A673 (cell line): ENCODE data around the gene THSD7B. TPM values are rescaled to one million over a fixed set of nuclear protein-coding genes. Genes with fewer than 3 reads are reported as not detected.

Source experiments
- BruUV-seq: library from RNA; stranded (reverse); fragments of 400-500 nt; replicated peaks from 2 replicates; lab custom pipeline; 2021; lab: Mats Ljungman, UMichigan
- CTCF ChIA-PET: fragments of 300-600 bp; sonication (Branson Sonifier 250); formaldehyde crosslinking; loops from one replicate; lab custom pipeline; 2022; ENCODE audit warnings: antibody characterized with exemption; lab: Charles Lee
- POLR2A ChIA-PET: fragments of 300-600 bp; sonication (Branson Sonifier 250); formaldehyde crosslinking; loops from one replicate; lab custom pipeline; 2022; ENCODE audit warnings: antibody characterized with exemption; ENCODE audit not compliant: low non-redundant PET; lab: Charles Lee
- DNase-seq: peaks from one replicate; pipeline ENCODE4 v3.0.0-alpha.2; 2015; ENCODE audit warnings: low spot score
- H3K27ac ChIP-seq: fragments of 200-600 bp; sonication (generic); 2 replicates; pipeline ENCODE4 v1.5.1; 2016; ENCODE audit warnings: mixed run types, low read depth, mild to moderate bottlenecking, mixed read lengths, antibody characterized with exemption, low read length; ENCODE audit not compliant: poor library complexity, severe bottlenecking
- H3K27me3 ChIP-seq: fragments of 200-600 bp; sonication (generic); replicated peaks from 2 replicates; pipeline ENCODE4 v1.6.1; 2017; ENCODE audit warnings: mixed run types, low read depth, mild to moderate bottlenecking, mixed read lengths, antibody characterized with exemption, low read length; ENCODE audit not compliant: insufficient read depth, poor library complexity
- H3K36me3 ChIP-seq: fragments of 200-600 bp; sonication (generic); 2 replicates; pipeline ENCODE4 v1.6.1; 2016; ENCODE audit warnings: mixed run types, mild to moderate bottlenecking, mixed read lengths, antibody characterized with exemption, low read length; ENCODE audit not compliant: insufficient read depth, poor library complexity, severe bottlenecking
- H3K4me1 ChIP-seq: fragments of 200-600 bp; sonication (generic); 2 replicates; pipeline ENCODE4 v1.6.1; 2017; ENCODE audit warnings: mixed run types, mild to moderate bottlenecking, mixed read lengths, antibody characterized with exemption, low read length; ENCODE audit not compliant: insufficient read depth, poor library complexity, severe bottlenecking
- H3K4me3 ChIP-seq: fragments of 200-600 bp; sonication (generic); 2 replicates; pipeline ENCODE4 v1.5.1; 2016; ENCODE audit warnings: low read depth, mixed run types, mild to moderate bottlenecking, mixed read lengths, low read length; ENCODE audit not compliant: poor library complexity, severe bottlenecking
- H3K9me3 ChIP-seq: fragments of 200-600 bp; sonication (generic); 2 replicates; pipeline ENCODE4 v1.6.1; 2016; ENCODE audit warnings: mixed run types, low read depth, mild to moderate bottlenecking, mixed read lengths, antibody characterized with exemption, low read length; ENCODE audit not compliant: poor library complexity, severe bottlenecking
- CTCF ChIP-seq: fragments of 300-800, 200-600 bp; sonication (generic); conservative IDR thresholded peaks from 2 replicates; pipeline ENCODE4 v1.5.1; 2017; ENCODE audit warnings: low read depth, mild to moderate bottlenecking, antibody characterized with exemption, low read length, moderate library complexity, mixed read lengths
- EZH2 ChIP-seq: fragments of 200-600 bp; sonication (generic); IDR thresholded peaks from 2 replicates; pipeline ENCODE4 v1.6.1; 2017; ENCODE audit warnings: borderline replicate concordance, low read depth, mild to moderate bottlenecking, mixed read lengths, antibody characterized with exemption, low read length; ENCODE audit not compliant: poor library complexity, severe bottlenecking
- intact Hi-C: fragments of 100-400 bp; cut with micrococcal nuclease; formaldehyde crosslinking; loops from one replicate; pipeline ENCODE4 v1.10.0; 2022; ENCODE audit not compliant: unreplicated experiment
- total RNA-seq: library from RNA; stranded (reverse); gene quantifications from 2 replicates; pipeline ENCODE4 v1.2.3, GENCODE V29; 2021

The THSD7B gene
- total RNA-seq, 1 experiment from 2014 or later, result not detected

DNA sequence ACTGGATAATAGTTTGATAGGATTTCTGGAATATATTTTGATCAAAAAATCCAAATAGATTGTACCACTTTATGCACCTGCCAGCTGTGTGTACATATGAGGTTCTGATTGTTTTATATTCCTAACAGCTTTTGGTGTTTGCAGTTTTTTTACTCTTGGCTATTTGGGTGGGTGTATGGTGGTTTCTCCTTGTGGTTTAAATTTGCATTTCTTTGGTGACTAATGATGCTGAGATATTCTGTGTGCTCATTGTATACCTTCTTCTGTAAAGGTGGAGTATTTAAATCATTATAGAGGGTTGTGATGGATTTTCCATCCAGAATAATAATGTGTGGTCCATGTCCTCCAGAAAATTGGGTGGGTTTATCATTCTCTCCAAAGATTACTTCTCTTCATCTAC, 372.9 kb downstream of the THSD7B start:
- H3K27me3 ChIP-seq, result no peaks in the 10 kb centered on the region
- TF ChIP-seq CTCF, result no peak
- TF ChIP-seq EZH2, result no peak
- H3K9me3 ChIP-seq, result no peaks in the 10 kb centered on the region
- no peak for DNase-seq
- CTCF ChIA-PET, result no interaction called here
- POLR2A ChIA-PET, result no interaction called here
- H3K36me3 ChIP-seq, result no peaks in the 10 kb centered on the region
- H3K4me1 ChIP-seq, result no peaks in the 10 kb centered on the region
- intact Hi-C loops, result no loop called here
- BruUV-seq, result no TSS peak
- H3K4me3 ChIP-seq, result no peak overlapping the region
- H3K27ac ChIP-seq, result no peak overlapping the region

DNA sequence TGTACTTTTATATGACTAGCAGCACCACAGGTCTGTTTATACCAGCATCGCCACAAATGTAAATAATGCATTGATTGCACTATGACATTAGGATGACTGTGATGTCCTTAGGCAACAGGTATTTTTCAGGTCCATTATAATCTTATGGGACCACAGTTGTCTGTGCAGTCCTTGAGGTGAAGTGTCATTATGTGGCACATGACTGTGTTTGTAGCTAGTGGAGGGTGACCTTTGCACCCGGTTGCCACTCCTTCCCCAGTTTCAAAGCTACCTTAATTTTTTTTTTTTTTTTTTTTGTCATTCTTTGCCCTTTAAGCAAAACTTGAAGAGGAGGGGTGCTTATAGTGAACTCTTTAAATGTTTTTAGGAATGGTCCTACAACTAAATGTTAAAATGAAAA, 386.4 kb downstream of the THSD7B start:
- Histone ChIP-seq H3K4me3 (no peak overlapping the region), H3K27ac (no peak overlapping the region), H3K4me1 (no peaks in the 10 kb centered on the region), H3K9me3 (no peaks in the 10 kb centered on the region), H3K36me3 (no peaks in the 10 kb centered on the region), H3K27me3 (no peaks in the 10 kb centered on the region)
- no TSS peak for BruUV-seq
- TF ChIP-seq EZH2 (no peak), CTCF (no peak)
- ChIA-PET POLR2A (no interaction called here), CTCF (no interaction called here)
- intact Hi-C loops, result loop anchor here (5.0 kb wide), 1 partner anchor 36 kb away; no protein-coding TSS in a partner anchor
- DNase-seq, result no peak

DNA sequence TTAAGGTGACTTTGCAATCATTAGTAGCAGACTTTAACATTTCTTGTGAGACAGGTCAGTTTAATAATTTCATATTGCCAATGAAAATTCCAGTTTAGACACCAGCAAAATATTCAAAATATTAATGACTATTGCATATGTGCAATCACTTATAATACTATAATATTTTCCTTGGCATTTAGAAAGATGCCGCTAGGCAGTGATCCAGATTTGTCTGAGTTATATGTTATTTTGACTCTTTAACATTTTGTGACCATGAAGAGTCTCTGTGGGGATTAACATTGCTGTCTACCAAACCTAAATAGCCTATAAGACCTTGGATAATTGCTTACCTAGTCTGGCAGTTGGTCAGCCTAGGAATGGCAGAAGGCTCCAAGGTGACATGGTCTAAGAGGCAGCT, 389.6 kb downstream of the THSD7B start:
- no peak for DNase-seq
- Histone ChIP-seq H3K4me3 (no peak overlapping the region), H3K4me1 (no peaks in the 10 kb centered on the region), H3K36me3 (no peaks in the 10 kb centered on the region), H3K27ac (no peak overlapping the region), H3K27me3 (no peaks in the 10 kb centered on the region), H3K9me3 (no peaks in the 10 kb centered on the region)
- intact Hi-C loops, result loop anchor here (5.0 kb wide), 1 partner anchor 32 kb away; no protein-coding TSS in a partner anchor
- BruUV-seq, result no TSS peak
- TF ChIP-seq CTCF (no peak), EZH2 (no peak)
- ChIA-PET CTCF (no interaction called here), POLR2A (no interaction called here)
